Body of pancreas (tissue), 4 donors: ENCODE measurements around the gene MGME1.

Source experiments
- CTCF ChIP-seq, 7 experiments: fragments of 450-650 bp in 4 of 7; fragments of 200-600 bp in 3 of 7; sonication (generic) in 3 of 7; IDR thresholded peaks; one replicate each; pipeline ENCODE4 v1.5.1; 2016 to 2019; ENCODE audit warnings: antibody characterized with exemption in 7 of 7
- POLR2A ChIP-seq, 3 donors: fragments of 450-650 bp; IDR thresholded peaks; one replicate each; pipeline ENCODE4 v1.6.1; 2016; ENCODE audit warnings: antibody characterized with exemption in 3 of 3, mild to moderate bottlenecking in 2 of 3

- TF ChIP-seq CTCF (IDR thresholded peaks at IDR 0.05): no peak
- TF ChIP-seq POLR2A (IDR thresholded peaks at IDR 0.05): no peak
These were observed 1.1 kb upstream of the MGME1 start for GRCh38 chr20:17967521-17968365.
